ENCODE results near the gene TMEM240. TPM values are rescaled to one million over a fixed set of nuclear protein-coding genes. Genes with fewer than 3 reads are reported as not detected.

Gene TMEM240
- total RNA-seq: 18.3 and 20.5 TPM in 2 replicates

GRCh38 chr1:1540090-1540817 lies at the start of gene TMEM240:
Gene TMEM240 (minus strand): TSS chr1:1540624. CDS start chr1:1540346, 278 bp downstream.

GRCh38 chr1:1574721-1575537 lies 34.5 kb upstream of the TMEM240 start, which contains the start of gene SSU72:
Gene SSU72 (minus strand): TSS chr1:1574863. CDS start chr1:1574557, 306 bp downstream.

GRCh38 chr1:1511533-1512285 lies 28.7 kb downstream of the TMEM240 start, which contains the start of gene ATAD3A:
Gene ATAD3A (plus strand): TSS chr1:1512162. CDS start chr1:1512269, 107 bp downstream.

Other genes starting within 250 kb of the TMEM240 start
- 19.1 and 25.4 TPM in 2 replicates for gene ACAP3, start 232.7 kb downstream of the TMEM240 start, total RNA-seq
- 33.4 and 34.2 TPM in 2 replicates for gene PUSL1, start 232.0 kb downstream of the TMEM240 start, total RNA-seq
- 119 TPM in 2 replicates for gene INTS11, start 216.0 kb downstream of the TMEM240 start, total RNA-seq
- 21.6 and 39.8 TPM in 2 replicates for gene CPTP, start 215.8 kb downstream of the TMEM240 start, total RNA-seq
- 0.18 TPM in 1 of 2 replicates, not detected in the other for gene TAS1R3, start 209.3 kb downstream of the TMEM240 start, total RNA-seq
- 66.8 and 69.5 TPM in 2 replicates for gene DVL1, start 191.2 kb downstream of the TMEM240 start, total RNA-seq
- 354 and 384 TPM in 2 replicates for gene MXRA8, start 182.1 kb downstream of the TMEM240 start, total RNA-seq
- gene AURKAIP1, start 165.4 kb downstream of the TMEM240 start, total RNA-seq: 186 and 214 TPM in 2 replicates
- 33.4 and 51.4 TPM in 2 replicates for gene CCNL2, start 141.3 kb downstream of the TMEM240 start, total RNA-seq
- gene MRPL20, start 133.3 kb downstream of the TMEM240 start, total RNA-seq: 136 and 244 TPM in 2 replicates
- 4.3 and 6.6 TPM in 2 replicates for gene ANKRD65, start 119.3 kb downstream of the TMEM240 start, total RNA-seq
- gene VWA1, start 104.9 kb downstream of the TMEM240 start, total RNA-seq: 12.2 and 13.3 TPM in 2 replicates
- gene ATAD3C, start 90.9 kb downstream of the TMEM240 start, total RNA-seq: 0.29 and 3.4 TPM in 2 replicates
- gene ATAD3B, start 68.9 kb downstream of the TMEM240 start, total RNA-seq: 29.1 and 33.2 TPM in 2 replicates
- gene ATAD3A, start 28.5 kb downstream of the TMEM240 start, total RNA-seq: 58.5 and 59.7 TPM in 2 replicates
- gene SSU72, start 34.2 kb upstream of the TMEM240 start, total RNA-seq: 104 and 107 TPM in 2 replicates
- gene FNDC10, start 59.5 kb upstream of the TMEM240 start, total RNA-seq: 0.86 and 1.4 TPM in 2 replicates
- gene MIB2, start 74.9 kb upstream of the TMEM240 start, total RNA-seq: 24.3 and 33.2 TPM in 2 replicates
- gene MMP23B, start 91.5 kb upstream of the TMEM240 start, total RNA-seq: 0.58 and 19.3 TPM in 2 replicates
- gene CDK11B, start 118.4 kb upstream of the TMEM240 start, total RNA-seq: 9.5 and 11.3 TPM in 2 replicates
- gene SLC35E2B, start 152.2 kb upstream of the TMEM240 start, total RNA-seq: 18.2 and 24.6 TPM in 2 replicates
- gene CDK11A, start 183.7 kb upstream of the TMEM240 start, total RNA-seq: 6.9 and 11.8 TPM in 2 replicates
- 38.1 and 45.0 TPM in 2 replicates for gene NADK, start 237.8 kb upstream of the TMEM240 start, total RNA-seq